GM15510 (cell line): ENCODE results near the gene OPCML.

Experiments used
- POLR2A ChIP-seq: IDR thresholded peaks from 3 replicates; pipeline ENCODE4 v1.6.1; 2011; ENCODE audit warnings: borderline replicate concordance; ENCODE audit not compliant: insufficient read length; ENCODE audit errors: extremely low read depth

Gene OPCML

GRCh38 chr11:132811649-132812048 is 720.7 kb downstream of the OPCML start:
- TF ChIP-seq POLR2A, result no peak

GRCh38 chr11:132809070-132809469 is 723.2 kb downstream of the OPCML start:
- TF ChIP-seq POLR2A, result no peak

- no peak for TF ChIP-seq POLR2A
These were observed 728.0 kb downstream of the OPCML start for GRCh38 chr11:132804258-132804657.

GRCh38 chr11:132803436-132803835 is 728.9 kb downstream of the OPCML start:
- TF ChIP-seq POLR2A, result no peak

- TF ChIP-seq POLR2A, result no peak
These were observed 729.4 kb downstream of the OPCML start for GRCh38 chr11:132802947-132803346.

- no peak for TF ChIP-seq POLR2A
These were observed 738.5 kb downstream of the OPCML start for GRCh38 chr11:132793831-132794230.

- TF ChIP-seq POLR2A, result no peak
These were observed 739.8 kb downstream of the OPCML start for GRCh38 chr11:132792341-132793140.

GRCh38 chr11:132790971-132791370 is 741.3 kb downstream of the OPCML start:
- no peak for TF ChIP-seq POLR2A

GRCh38 chr11:132790466-132790865 is 741.8 kb downstream of the OPCML start:
- TF ChIP-seq POLR2A, result no peak

- TF ChIP-seq POLR2A, result no peak
These were observed 743.4 kb downstream of the OPCML start for GRCh38 chr11:132788816-132789325.

GRCh38 chr11:132785878-132786277 is 746.4 kb downstream of the OPCML start:
- no peak for TF ChIP-seq POLR2A

- no peak for TF ChIP-seq POLR2A
These were observed 747.9 kb downstream of the OPCML start for GRCh38 chr11:132784441-132784840.

- TF ChIP-seq POLR2A, result no peak
These were observed 750.2 kb downstream of the OPCML start for GRCh38 chr11:132782102-132782501.

GRCh38 chr11:132780046-132780445 is 752.3 kb downstream of the OPCML start:
- TF ChIP-seq POLR2A, result no peak

GRCh38 chr11:132779497-132779896 is 752.8 kb downstream of the OPCML start:
- no peak for TF ChIP-seq POLR2A
